ENCODE results near the gene CGB2. TPM values are rescaled to one million over a fixed set of nuclear protein-coding genes. Genes with fewer than 3 reads are reported as not detected.

CGB2 gene
- total and polyA plus RNA-seq, 2 donors (not counting 1 experiment from before 2014, with no cell fraction given), result not detected

DNA sequence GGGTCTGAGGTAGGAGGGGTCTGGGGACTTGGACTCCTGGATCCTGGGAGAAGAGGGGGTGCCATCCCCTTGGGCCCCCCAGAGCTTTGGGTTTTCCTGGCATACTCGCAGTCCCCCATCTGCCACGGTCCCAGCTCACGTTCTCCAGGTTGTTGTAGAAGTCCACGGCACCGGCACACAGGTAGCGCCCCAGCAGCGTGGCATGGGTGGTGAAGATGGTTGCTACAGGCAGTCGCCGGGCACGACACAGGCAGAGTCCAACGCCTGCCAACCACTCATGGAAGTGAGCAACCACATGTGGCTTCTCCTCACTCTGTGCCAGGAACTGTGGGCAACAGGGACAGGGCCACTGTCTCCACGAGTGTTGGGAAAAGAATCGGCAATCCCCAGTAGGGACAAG lies 46.0 kb upstream of the CGB2 start:
- intact Hi-C loops (cut with micrococcal nuclease), result no loop called here
- no peaks in the 10 kb centered on the region for H3K9me3 Mint-ChIP-seq (ENCODE audit: insufficient read depth)
- H3K4me3 Mint-ChIP-seq, result no peak overlapping the region
- 98% methylated on average over 13 of the region's 13 CpGs for WGBS (ENCODE audit: insufficient coverage)
- CTCF ChIA-PET, result interaction anchor here (1.4 kb wide), 1 partner anchor 8 kb away, joined by 5 read pairs; the partner anchor contains the start of genes GYS1 and RUVBL2
- H3K27ac Mint-ChIP-seq, result no peak overlapping the region
- TF ChIP-seq EZH2 (IDR thresholded peaks at IDR 0.05; ENCODE audit: borderline replicate concordance, insufficient read depth, low read depth, low read length, poor library complexity, severe bottlenecking), result no peak
- TF ChIP-seq, protein P1, sequence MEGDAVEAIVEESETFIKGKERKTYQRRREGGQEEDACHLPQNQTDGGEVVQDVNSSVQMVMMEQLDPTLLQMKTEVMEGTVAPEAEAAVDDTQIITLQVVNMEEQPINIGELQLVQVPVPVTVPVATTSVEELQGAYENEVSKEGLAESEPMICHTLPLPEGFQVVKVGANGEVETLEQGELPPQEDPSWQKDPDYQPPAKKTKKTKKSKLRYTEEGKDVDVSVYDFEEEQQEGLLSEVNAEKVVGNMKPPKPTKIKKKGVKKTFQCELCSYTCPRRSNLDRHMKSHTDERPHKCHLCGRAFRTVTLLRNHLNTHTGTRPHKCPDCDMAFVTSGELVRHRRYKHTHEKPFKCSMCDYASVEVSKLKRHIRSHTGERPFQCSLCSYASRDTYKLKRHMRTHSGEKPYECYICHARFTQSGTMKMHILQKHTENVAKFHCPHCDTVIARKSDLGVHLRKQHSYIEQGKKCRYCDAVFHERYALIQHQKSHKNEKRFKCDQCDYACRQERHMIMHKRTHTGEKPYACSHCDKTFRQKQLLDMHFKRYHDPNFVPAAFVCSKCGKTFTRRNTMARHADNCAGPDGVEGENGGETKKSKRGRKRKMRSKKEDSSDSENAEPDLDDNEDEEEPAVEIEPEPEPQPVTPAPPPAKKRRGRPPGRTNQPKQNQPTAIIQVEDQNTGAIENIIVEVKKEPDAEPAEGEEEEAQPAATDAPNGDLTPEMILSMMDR (IDR thresholded peaks at IDR 0.05), result no peak
- Histone ChIP-seq H3K36me3 (replicated peaks in 1 of 2; ENCODE audit: control extremely low read depth in 1 of 2, control insufficient read depth in 1 of 2, extremely low read depth in 1 of 2, insufficient read depth in 2 of 2, low read length in 1 of 2) (peaks cover 2 to 17% of the 10 kb centered on the region in 2 experiments), H3K4me2 (replicated peaks; ENCODE audit: low read depth, low read length, poor library complexity, severe bottlenecking) (no peak overlapping the region), H3K4me3 (ENCODE audit: control extremely low read depth in 1 of 5, extremely low read depth in 1 of 5, insufficient read depth in 1 of 5, low read depth in 2 of 5, low read length in 4 of 5) (no peak overlapping the region), H3K27ac (ENCODE audit: low read length in 2 of 2) (no peak overlapping the region), H2AFZ (ENCODE audit: insufficient read depth, low read depth, low read length, poor library complexity, severe bottlenecking) (no peak overlapping the region), H3K9ac (ENCODE audit: low read length) (no peak overlapping the region), H3K27me3 (replicated peaks in 1 of 4; ENCODE audit: control extremely low read depth in 1 of 4, control insufficient read depth in 3 of 4, insufficient read depth in 4 of 4, low read length in 3 of 4) (no peaks in the 10 kb centered on the region), H3K9me3 (ENCODE audit: control extremely low read depth in 1 of 3, control insufficient read depth in 2 of 3, insufficient read depth in 1 of 3, low read length in 2 of 3) (no peaks in the 10 kb centered on the region), H3K4me1 (ENCODE audit: control insufficient read depth in 2 of 2, insufficient read depth in 2 of 2, low read length in 2 of 2) (no peaks in the 10 kb centered on the region), H4K20me1 (ENCODE audit: control insufficient read depth, insufficient read depth, low read length, poor library complexity, severe bottlenecking) (no peaks in the 10 kb centered on the region), H3K79me2 (ENCODE audit: control insufficient read depth, insufficient read depth, low read length) (peaks cover 7% of the 10 kb centered on the region)
- no peak for ATAC-seq (ENCODE audit: low read depth)
- H3K4me1 Mint-ChIP-seq, result peaks cover 8% of the 10 kb centered on the region
- POLR2A ChIA-PET, result no interaction called here
- DNase-seq, result no peak
- H3K27me3 Mint-ChIP-seq, result no peaks in the 10 kb centered on the region

- no peaks in the 10 kb centered on the region for H3K27me3 ChIP-seq (replicated peaks in 1 of 4; ENCODE audit: control extremely low read depth in 1 of 4, control insufficient read depth in 3 of 4, insufficient read depth in 4 of 4, low read length in 3 of 4)
- ATAC-seq (ENCODE audit: low read depth) (no peak), DNase-seq (no peak)
- no peaks in the 10 kb centered on the region for H3K9me3 ChIP-seq (ENCODE audit: control extremely low read depth in 1 of 3, control insufficient read depth in 2 of 3, insufficient read depth in 1 of 3, low read length in 2 of 3)
- H3K9ac ChIP-seq (ENCODE audit: low read length), result no peak overlapping the region
- no peak overlapping the region for H2AFZ ChIP-seq (ENCODE audit: insufficient read depth, low read depth, low read length, poor library complexity, severe bottlenecking)
- no peak overlapping the region for H3K4me3 ChIP-seq (ENCODE audit: control extremely low read depth in 1 of 5, extremely low read depth in 1 of 5, insufficient read depth in 1 of 5, low read depth in 2 of 5, low read length in 4 of 5)
- POLR2A ChIA-PET, result interaction anchor here (0.7 kb wide), 2 partner anchors 16 to 262 kb away, joined by 4 to 6 read pairs; no protein-coding TSS in a partner anchor
- Mint-ChIP-seq H3K27me3 (no peaks in the 10 kb centered on the region), H3K27ac (no peak overlapping the region), H3K9me3 (ENCODE audit: insufficient read depth) (no peaks in the 10 kb centered on the region), H3K4me1 (peaks cover 10% of the 10 kb centered on the region), H3K4me3 (no peak overlapping the region)
- intact Hi-C loops (cut with micrococcal nuclease), result no loop called here
- TF ChIP-seq, protein P1 (IDR thresholded peaks at IDR 0.05), result no peak
- TF ChIP-seq EZH2 (IDR thresholded peaks at IDR 0.05; ENCODE audit: borderline replicate concordance, insufficient read depth, low read depth, low read length, poor library complexity, severe bottlenecking), result no peak
- CTCF ChIA-PET, result interaction anchor here (0.9 to 2.1 kb wide), 2 partner anchors 16 to 54 kb away, joined by 3 to 12 read pairs; no protein-coding TSS in a partner anchor
- peaks cover 0 to under 1% of the 10 kb centered on the region in 2 donors for H3K4me1 ChIP-seq (ENCODE audit: control insufficient read depth in 2 of 2, insufficient read depth in 2 of 2, low read length in 2 of 2)
- peaks cover 12% of the 10 kb centered on the region for H3K79me2 ChIP-seq (ENCODE audit: control insufficient read depth, insufficient read depth, low read length)
- H3K27ac ChIP-seq (ENCODE audit: low read length in 2 of 2), result no peak overlapping the region
- peaks cover 2 to 20% of the 10 kb centered on the region in 2 experiments for H3K36me3 ChIP-seq (replicated peaks in 1 of 2; ENCODE audit: control extremely low read depth in 1 of 2, control insufficient read depth in 1 of 2, extremely low read depth in 1 of 2, insufficient read depth in 2 of 2, low read length in 1 of 2)
- H3K4me2 ChIP-seq (replicated peaks; ENCODE audit: low read depth, low read length, poor library complexity, severe bottlenecking), result no peak overlapping the region
- H4K20me1 ChIP-seq (ENCODE audit: control insufficient read depth, insufficient read depth, low read length, poor library complexity, severe bottlenecking), result peaks cover 4% of the 10 kb centered on the region
- 96% methylated on average over 3 of the region's 3 CpGs for WGBS (ENCODE audit: insufficient coverage)
Measured at GRCh38 chr19:48986211-48986610, 45.5 kb upstream of the CGB2 start.

Data from B cell (primary cell).